HG02588 (cell line): ENCODE measurements around the gene RBM11.
"Not testable (repeated sequence)": the region's sequence is repeated elsewhere in the genome, so short reads cannot be mapped to it uniquely, and the experiment has no call there.

ENCODE experiments used
- ATAC-seq: cut with Tn5 transposase; IDR thresholded peaks from one replicate; pipeline ENCODE4 v1.9.1; 2021; ENCODE audit warnings: mild to moderate bottlenecking, moderate library complexity; ENCODE audit not compliant: unreplicated experiment

Gene RBM11, protein sequence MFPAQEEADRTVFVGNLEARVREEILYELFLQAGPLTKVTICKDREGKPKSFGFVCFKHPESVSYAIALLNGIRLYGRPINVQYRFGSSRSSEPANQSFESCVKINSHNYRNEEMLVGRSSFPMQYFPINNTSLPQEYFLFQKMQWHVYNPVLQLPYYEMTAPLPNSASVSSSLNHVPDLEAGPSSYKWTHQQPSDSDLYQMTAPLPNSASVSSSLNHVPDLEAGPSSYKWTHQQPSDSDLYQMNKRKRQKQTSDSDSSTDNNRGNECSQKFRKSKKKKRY

DNA sequence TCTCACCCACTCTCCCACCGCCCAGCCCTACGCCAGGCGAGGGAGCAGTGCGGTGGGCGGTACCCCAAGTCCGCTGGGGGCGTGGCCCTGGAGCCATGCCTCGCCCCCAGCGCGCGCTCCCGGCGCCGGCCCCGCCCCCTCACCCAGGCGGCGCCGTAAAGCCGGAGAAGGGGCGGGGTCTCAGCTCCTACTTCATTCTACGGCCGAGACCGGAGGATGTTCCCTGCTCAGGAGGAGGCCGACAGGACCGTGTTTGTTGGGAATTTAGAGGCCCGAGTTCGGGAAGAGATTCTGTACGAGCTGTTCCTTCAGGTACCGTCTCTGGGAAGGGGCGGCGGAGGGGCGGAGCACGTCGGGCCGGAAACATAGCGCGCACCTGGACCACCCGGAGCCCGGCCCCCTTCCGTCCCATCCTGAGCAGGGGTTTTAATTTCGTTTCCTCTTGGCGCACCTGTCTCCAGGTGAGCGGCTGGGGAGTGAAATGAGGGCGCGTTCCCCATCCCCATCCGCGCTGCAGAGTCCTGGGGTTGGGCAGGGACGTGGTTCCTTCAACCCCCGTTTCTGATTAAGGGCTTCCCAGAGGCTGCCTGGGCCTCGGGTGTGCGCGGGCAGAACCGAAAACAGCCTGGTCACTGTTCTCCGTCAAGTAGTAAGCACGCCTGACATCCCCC lies at the start of gene RBM11:
Gene RBM11, plus strand, starts transcription at position 187 of the 671 bp plus-strand sequence. Its CDS starts 30 bp downstream, at position 217.
- ATAC-seq, result peak; percentile 98

DNA sequence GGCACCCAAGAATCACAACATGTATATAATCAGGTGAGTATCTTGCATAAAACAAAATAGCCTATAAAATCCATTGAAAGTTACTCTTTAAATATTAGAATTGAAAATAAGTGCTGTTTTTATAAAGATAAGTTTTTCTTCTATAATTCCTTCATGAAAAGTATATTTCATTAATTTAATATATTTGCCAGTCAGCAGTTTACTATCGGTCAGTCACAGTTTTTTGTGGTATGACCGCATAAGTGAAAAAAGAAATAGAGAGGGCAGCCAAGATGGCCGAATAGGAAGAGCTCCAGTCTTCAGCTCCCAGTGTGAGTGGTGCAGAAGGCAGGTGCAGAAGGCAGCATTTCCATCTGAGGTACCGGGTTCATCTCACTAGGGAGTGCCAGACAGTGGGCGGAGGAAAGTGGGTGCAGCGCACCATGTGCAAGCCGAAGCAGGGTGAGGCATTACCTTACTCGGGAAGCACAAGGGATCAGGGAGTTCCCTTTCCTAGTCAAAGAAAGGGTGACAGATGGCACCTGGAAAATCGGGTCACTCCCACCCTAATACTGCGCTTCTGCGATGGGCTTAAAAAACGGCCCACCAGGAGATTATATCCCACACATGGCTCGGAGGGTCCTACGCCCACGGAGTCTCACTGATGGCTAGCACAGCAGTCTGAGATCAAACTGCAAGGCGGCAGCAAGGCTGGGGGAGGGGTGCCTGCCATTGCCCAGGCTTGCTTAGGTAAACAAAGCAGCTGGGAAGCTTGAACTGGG lies 49.3 kb upstream of the RBM11 start:
- ATAC-seq, result not testable (repeated sequence)

DNA sequence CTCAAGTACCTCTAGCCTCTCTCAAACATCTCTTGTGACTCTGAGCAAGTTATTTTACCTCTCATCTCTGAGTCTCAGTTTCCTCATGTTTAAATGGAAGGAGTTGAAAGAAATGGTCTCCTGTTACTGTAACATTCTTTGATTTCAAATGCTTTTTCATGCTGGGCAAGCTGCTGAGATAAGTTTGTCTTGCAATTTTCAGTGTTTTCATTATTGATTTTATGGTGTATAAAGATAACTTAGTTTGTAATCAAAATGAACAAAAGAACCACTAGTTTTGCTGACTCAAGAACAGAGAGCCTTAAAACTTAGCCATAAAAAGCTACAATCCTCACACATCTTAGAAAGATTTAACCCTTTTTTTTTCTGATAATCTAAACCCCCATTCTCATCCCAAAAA lies 9.7 kb upstream of the RBM11 start:
- no peak for ATAC-seq

- no peak for ATAC-seq
These were observed 5.2 kb upstream of the RBM11 start, which contains the start of gene LIPI for GRCh38 chr21:14210738-14211137. Gene LIPI (minus strand): TSS chr21:14210955. CDS start chr21:14210845, 110 bp downstream.

DNA sequence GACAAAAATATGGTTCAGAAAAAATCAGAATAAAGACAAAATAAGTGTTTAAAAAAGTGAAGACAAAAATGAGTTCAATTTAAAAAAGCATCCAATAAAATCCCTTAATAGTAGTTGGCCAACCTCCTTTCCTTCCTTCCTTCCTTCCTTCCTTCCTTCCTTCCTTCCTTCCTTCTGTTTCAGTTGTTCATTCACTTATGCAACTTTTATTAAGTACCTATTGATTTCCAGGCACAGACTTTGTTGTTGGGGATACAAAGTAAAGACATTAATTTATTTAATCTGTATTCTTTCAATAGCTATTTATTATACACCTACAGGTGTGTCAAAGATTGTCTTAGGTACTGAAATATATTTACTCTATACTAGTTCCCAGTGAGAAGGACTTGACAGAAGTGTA lies 2.8 kb upstream of the RBM11 start:
- no peak for ATAC-seq

- ATAC-seq, result no peak
These were observed 7.4 kb downstream of the RBM11 start for GRCh38 chr21:14223365-14223764.

- ATAC-seq, result no peak
These were observed 13.4 kb downstream of the RBM11 start for GRCh38 chr21:14229399-14229798.

DNA sequence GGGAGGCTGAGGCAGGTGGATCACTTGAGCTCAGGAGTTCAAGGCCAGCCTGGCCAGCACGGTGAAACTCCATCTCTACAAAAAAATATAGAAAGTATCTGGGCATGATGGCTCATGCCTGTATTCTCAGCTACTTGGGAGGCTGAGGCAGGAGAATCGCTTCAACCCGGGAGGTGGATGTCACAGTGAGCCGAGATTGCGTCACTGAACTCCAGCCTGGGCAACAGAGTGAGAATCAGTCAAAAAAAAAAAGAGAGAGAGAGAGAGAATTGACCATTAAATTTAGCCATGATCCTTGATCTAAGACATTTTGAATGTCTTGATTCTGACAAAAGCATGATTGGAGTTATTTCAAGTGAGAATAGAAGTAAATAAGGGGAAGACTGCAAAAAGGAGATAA lies 19.1 kb downstream of the RBM11 start:
- ATAC-seq, result no peak

DNA sequence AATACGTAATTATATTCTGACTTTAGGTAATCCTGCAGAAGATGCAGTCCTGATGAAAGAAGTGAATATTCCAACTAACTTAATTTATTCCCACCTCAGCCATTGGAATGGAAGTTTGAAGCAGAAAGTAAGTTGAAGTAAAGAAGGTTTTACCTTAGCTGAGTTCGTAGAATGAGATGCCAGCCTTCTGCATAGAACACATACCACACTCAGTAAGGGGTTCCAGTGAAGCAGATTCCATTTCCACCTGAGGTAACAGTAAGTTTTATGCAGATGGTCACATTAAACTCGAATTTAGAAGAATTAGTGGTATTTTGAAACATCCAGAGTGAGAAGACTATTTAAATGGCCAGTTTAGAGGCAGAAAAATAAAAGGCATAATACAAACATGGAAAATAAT lies 20.2 kb downstream of the RBM11 start:
- ATAC-seq, result no peak

DNA sequence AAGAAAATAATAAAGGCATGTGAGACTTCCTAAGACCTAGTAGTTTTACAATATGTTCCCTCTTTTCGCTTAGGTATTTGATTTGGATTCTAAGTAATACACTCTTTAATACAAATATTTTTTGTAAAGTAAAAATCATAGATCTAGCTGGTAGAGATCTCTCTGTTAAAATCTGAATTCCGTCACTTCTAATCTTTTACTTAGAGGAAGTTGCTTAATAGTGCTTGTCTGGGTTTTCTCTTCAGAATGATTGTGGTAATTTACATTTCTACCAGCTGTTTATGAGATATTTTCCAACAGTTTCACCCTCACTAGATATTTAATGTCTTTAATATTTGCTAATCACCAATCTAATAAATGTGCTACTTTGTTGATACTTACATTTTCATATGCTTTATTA lies 23.3 kb downstream of the RBM11 start:
- no peak for ATAC-seq

- ATAC-seq, result no peak
These were observed 25.3 kb downstream of the RBM11 start for GRCh38 chr21:14241297-14241696.

DNA sequence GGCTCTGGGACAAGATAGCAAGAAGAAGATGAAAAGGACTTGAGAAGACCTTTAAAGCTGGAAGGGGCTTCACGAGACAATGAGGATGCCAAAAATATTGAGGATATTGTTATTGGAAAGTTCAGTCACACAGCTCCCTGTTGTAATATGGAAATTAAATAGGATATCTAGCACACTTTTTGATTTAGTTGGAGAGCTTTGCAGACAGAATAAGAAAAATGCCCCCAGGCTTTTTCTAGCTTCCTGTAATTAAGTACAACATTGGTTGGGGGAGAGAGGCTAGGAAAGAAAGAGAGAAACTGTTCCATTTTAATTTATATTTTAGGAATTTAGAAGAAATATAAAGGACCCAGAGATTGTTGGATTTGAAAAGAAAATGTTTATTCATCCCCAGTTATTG lies 27.5 kb downstream of the RBM11 start:
- ATAC-seq, result no peak

- no peak for ATAC-seq
These were observed 27.9 kb downstream of the RBM11 start for GRCh38 chr21:14243874-14244273.

DNA sequence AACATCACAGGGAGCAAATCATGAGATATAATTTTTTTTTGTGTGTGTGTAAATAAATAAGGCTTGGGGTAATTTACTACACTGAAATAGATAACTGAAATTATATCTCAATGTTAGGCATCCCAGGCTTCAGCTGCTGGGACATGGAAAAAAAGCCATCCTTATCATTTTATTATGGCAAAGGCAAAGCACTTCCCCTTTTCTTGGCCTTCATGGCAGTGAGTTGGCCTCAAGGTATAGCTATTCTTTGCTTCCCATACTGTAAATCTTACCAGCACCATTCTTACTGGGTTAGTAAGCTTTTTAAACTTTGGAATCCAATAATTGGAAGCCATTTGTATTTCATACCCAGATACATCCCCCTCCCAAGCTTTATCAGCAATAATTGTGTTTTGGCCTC lies 29.0 kb downstream of the RBM11 start:
- ATAC-seq, result no peak

DNA sequence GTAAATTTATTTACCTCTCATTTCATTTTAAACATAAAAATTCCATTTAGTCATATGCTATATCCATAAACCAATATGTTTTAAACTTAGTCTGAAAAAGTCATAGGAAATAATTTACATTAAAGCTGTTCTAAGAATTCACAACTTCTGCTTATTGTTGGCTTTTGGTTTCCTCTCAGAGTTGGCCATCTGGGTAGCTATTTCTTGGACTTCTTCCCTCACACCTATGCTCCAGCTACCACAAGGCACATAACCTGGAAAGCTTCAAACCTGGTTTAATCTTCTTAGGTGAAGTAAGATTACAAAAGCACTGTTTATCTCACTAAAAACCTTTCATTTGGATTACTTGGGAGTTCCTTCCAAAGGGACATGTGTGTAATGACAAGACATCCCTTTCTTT lies 29.8 kb downstream of the RBM11 start:
- no peak for ATAC-seq

GRCh38 chr21:14251336-14251735 lies 35.4 kb downstream of the RBM11 start:
- no peak for ATAC-seq

DNA sequence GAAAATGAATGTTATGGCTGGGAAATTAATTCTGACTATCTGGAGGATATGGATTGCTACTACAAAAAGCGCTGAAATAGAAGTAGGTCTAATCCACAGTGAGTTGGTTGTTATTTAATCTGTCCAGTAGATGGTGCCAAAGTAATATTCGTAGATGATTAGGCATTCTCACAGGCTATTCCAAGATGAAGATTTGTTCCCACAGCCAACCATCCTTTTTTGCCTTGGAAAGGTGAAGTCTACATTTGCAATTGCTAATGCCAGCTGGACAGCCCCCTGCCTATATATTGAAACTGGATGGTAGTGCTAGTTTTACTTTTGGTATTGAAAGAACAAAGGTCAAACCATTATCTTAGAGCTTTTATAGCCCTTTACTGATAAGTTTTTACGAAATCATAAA lies 43.8 kb downstream of the RBM11 start:
- ATAC-seq, result peak; percentile 59

DNA sequence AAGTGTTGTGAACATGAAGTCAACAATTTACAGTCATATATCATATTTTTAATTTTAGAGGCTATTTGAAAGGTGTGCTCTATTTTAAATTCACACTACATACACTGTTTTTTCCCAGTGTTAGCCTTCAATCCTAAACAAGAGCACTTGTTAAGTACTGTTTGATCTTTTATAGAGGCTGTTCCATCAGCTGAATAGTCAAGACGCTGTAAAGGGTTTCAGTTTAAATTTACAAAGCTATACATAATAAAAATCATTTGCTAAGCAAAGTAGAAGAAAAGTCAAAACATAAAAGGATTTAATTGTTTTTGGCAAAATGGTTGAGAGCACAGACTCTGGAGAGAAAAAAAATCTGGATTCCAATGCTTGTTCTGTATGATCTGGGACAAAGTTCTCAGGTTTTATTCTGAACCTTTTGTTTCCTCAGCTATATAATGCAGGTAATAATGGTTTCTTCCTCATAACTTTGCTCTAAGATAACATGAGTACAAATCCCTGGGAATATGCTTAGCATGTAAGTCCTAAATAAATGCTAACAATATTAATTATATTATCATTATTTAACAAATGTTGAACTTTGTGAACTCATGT lies 44.3 kb downstream of the RBM11 start:
- no peak for ATAC-seq

GRCh38 chr21:14262039-14262438 lies 46.1 kb downstream of the RBM11 start:
- ATAC-seq, result no peak

- no peak for ATAC-seq
These were observed 47.9 kb downstream of the RBM11 start for GRCh38 chr21:14263879-14264278.

GRCh38 chr21:14265023-14265422 lies 49.1 kb downstream of the RBM11 start:
- ATAC-seq, result no peak
